Sigmoid colon (tissue), 7 donors: ENCODE data around the gene GSTA1. TPM values are rescaled to one million over a fixed set of nuclear protein-coding genes. Genes with fewer than 3 reads are reported as not detected.
"Not testable (repeated sequence)": the region's sequence is repeated elsewhere in the genome, so short reads cannot be mapped to it uniquely, and the experiment has no call there.

Experiments used
- DNase-seq: peaks from one replicate; pipeline ENCODE4 v3.0.0-alpha.2; 2019
- H3K27ac ChIP-seq, 4 donors: fragments of 200-600 bp; sonication (generic); one replicate each; pipeline ENCODE4 v1.5.1; 2016 to 2019; ENCODE audit warnings: mild to moderate bottlenecking in 1 of 4
- H3K27me3 ChIP-seq, 3 donors: fragments of 200-600 bp; sonication (generic); one replicate each; pipeline ENCODE4 v1.5.1; 2019; ENCODE audit warnings: mild to moderate bottlenecking in 1 of 3
- H3K36me3 ChIP-seq, 4 donors: fragments of 200-600 bp; sonication (generic); one replicate each; pipeline ENCODE4 v1.5.1; 2016 to 2019
- H3K4me1 ChIP-seq, 4 donors: fragments of 200-600 bp; sonication (generic); one replicate each; pipeline ENCODE4 v1.5.1; 2017 to 2019
- H3K4me3 ChIP-seq, 4 donors: fragments of 200-600 bp; sonication (generic); one replicate each; pipeline ENCODE4 v1.5.1; 2017 to 2019; ENCODE audit warnings: mild to moderate bottlenecking in 2 of 4, moderate library complexity in 1 of 4
- H3K9me3 ChIP-seq, 4 donors: fragments of 200-600 bp in 3 of 4; sonication (generic) in 3 of 4; one replicate each; pipeline versions ENCODE4 v1.5.1 to v1.6.1; 2013 to 2019
- EP300 ChIP-seq, 4 donors: sonication (generic); formaldehyde crosslinking; IDR thresholded peaks; one replicate each; pipeline ENCODE4 v1.6.1; 2017; ENCODE audit warnings: antibody characterized with exemption in 4 of 4
- POLR2A ChIP-seq, 2 donors: fragments of 450-650 bp; IDR thresholded peaks; one replicate each; pipeline ENCODE4 v1.6.1; 2016; ENCODE audit warnings: antibody characterized with exemption in 2 of 2, mild to moderate bottlenecking in 2 of 2, moderate library complexity in 2 of 2
- POLR2AphosphoS5 ChIP-seq, 4 donors: sonication (generic); formaldehyde crosslinking; IDR thresholded peaks; one replicate each; pipeline ENCODE4 v1.6.1; 2017; ENCODE audit warnings: antibody characterized with exemption in 4 of 4
- WGBS, 2 donors: extraction: QIAGEN DNeasy Blood & Tissue Kit; methylation state at CpG; one replicate each; pipeline ENCODE4 v1.1.7; 2013; 5-methylcytosine and 5-hydroxymethylcytosine counted together
- intact Hi-C: fragments of 100-400 bp; cut with DNase I; formaldehyde crosslinking; loops from one replicate; pipeline ENCODE4 v1.15.1; 2023
- polyA plus RNA-seq, 3 donors: library from polyadenylated mRNA; stranded (reverse); fragments of 200-250 nt; gene quantifications; one replicate each; pipeline ENCODE4 v1.2.3, GENCODE V29; 2013
- total RNA-seq, 4 donors: library from RNA; depleted of rRNA; stranded (reverse); fragments of >200 nt; gene quantifications; one replicate each; pipeline ENCODE4 v1.1.0, GENCODE V29; 2016
- TF ChIP-seq, protein P1 (sequence below), 4 experiments: fragments of 450-650 bp in 3 of 4; fragments of 200-600 bp in 1 of 4; IDR thresholded peaks; one replicate each; pipeline ENCODE4 v1.5.1; 2016 to 2019; ENCODE audit warnings: antibody characterized with exemption in 4 of 4, mild to moderate bottlenecking in 3 of 4, moderate library complexity in 2 of 4
- donor health status: healthy with polysubstance abuse.
- donor health status: Bipolar disorder and iron deficiency.
- donor health status: healthy.

Gene GSTA1
- total and polyA plus RNA-seq, 7 donors = 0.10 to 19.4 (median 15.6) TPM; not detected in 4

DNA sequence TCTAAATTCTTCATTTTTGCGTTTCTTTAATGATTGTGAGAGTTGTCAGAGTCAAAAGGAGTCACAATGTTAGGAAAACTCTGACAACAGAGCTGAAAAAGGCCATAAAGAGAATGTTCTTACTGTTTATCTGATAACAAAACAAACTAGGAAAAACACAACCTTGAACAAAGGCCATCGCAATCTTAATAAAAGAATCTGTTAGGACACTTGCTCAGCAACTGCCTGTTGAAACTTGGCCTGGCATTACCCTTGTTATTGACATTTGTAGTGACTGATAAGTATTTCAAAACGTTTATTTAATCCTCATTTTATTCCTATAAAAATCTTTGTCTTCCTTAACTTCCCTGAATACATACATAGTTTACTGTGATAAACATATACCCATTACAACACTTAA is 15.7 kb downstream of the GSTA1 start:
- no peak for TF ChIP-seq EP300 (IDR thresholded peaks at IDR 0.05)
- TF ChIP-seq, protein P1, sequence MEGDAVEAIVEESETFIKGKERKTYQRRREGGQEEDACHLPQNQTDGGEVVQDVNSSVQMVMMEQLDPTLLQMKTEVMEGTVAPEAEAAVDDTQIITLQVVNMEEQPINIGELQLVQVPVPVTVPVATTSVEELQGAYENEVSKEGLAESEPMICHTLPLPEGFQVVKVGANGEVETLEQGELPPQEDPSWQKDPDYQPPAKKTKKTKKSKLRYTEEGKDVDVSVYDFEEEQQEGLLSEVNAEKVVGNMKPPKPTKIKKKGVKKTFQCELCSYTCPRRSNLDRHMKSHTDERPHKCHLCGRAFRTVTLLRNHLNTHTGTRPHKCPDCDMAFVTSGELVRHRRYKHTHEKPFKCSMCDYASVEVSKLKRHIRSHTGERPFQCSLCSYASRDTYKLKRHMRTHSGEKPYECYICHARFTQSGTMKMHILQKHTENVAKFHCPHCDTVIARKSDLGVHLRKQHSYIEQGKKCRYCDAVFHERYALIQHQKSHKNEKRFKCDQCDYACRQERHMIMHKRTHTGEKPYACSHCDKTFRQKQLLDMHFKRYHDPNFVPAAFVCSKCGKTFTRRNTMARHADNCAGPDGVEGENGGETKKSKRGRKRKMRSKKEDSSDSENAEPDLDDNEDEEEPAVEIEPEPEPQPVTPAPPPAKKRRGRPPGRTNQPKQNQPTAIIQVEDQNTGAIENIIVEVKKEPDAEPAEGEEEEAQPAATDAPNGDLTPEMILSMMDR (IDR thresholded peaks at IDR 0.05) = no peak
- TF ChIP-seq POLR2AphosphoS5 (IDR thresholded peaks at IDR 0.05) = no peak
- no peak for TF ChIP-seq POLR2A (IDR thresholded peaks at IDR 0.05)
- H3K36me3 ChIP-seq = no peaks in the 10 kb centered on the region
- no peaks in the 10 kb centered on the region for H3K27me3 ChIP-seq
- peaks cover 0 to 3% (median 0%) of the 10 kb centered on the region in 4 donors for H3K9me3 ChIP-seq
- H3K4me1 ChIP-seq = no peaks in the 10 kb centered on the region
- WGBS, 2 donors = 18 to 50% methylated on average over 3 of the region's 3 CpGs
- no peak overlapping the region for H3K27ac ChIP-seq
- H3K4me3 ChIP-seq = no peak overlapping the region
- intact Hi-C loops = loop anchor here (2.0 kb wide), 1 partner anchor 39 kb away; no protein-coding TSS in a partner anchor
- DNase-seq = no peak

GRCh38 chr6:52786249-52786956 is 17.2 kb downstream of the GSTA1 start:
- WGBS, 2 donors = 92 to 96% methylated on average over 24 of the region's 24 CpGs
- TF ChIP-seq POLR2A (IDR thresholded peaks at IDR 0.05) (no peak), POLR2AphosphoS5 (IDR thresholded peaks at IDR 0.05) (no peak), EP300 (IDR thresholded peaks at IDR 0.05) (no peak)
- TF ChIP-seq, protein P1 (IDR thresholded peaks at IDR 0.05) = no peak
- H3K4me1 ChIP-seq = no peaks in the 10 kb centered on the region

GRCh38 chr6:52782696-52783274 is 20.8 kb downstream of the GSTA1 start:
- H3K36me3 ChIP-seq, H3K9me3 ChIP-seq, intact Hi-C loops, DNase-seq, H3K4me3 ChIP-seq, H3K4me1 ChIP-seq, H3K27me3 ChIP-seq, H3K27ac ChIP-seq: not testable (repeated sequence)
- WGBS, 2 donors = 6 to 47% methylated on average over 3 of the region's 3 CpGs

More at GRCh38 chr6:52786249-52786956, 17.2 kb downstream of the GSTA1 start:
- Histone ChIP-seq H3K27ac (no peak overlapping the region), H3K4me3 (no peak overlapping the region), H3K9me3 (no peaks in the 10 kb centered on the region), H3K36me3 (no peaks in the 10 kb centered on the region), H3K27me3 (no peaks in the 10 kb centered on the region)
- intact Hi-C loops = loop anchor here (2.0 kb wide), 1 partner anchor 40 kb away; no protein-coding TSS in a partner anchor
- no peak for DNase-seq

GRCh38 chr6:52782209-52782608 is 21.4 kb downstream of the GSTA1 start:
- DNase-seq, H3K27ac ChIP-seq, H3K27me3 ChIP-seq, H3K36me3 ChIP-seq, H3K4me1 ChIP-seq, intact Hi-C loops, H3K4me3 ChIP-seq, H3K9me3 ChIP-seq: not testable (repeated sequence)

GRCh38 chr6:52779237-52779636 is 24.4 kb downstream of the GSTA1 start:
- Histone ChIP-seq H3K4me1 (no peaks in the 10 kb centered on the region), H3K36me3 (no peaks in the 10 kb centered on the region), H3K27me3 (no peaks in the 10 kb centered on the region), H3K4me3 (no peak overlapping the region), H3K27ac (no peak overlapping the region), H3K9me3 (no peaks in the 10 kb centered on the region)
- no peak for DNase-seq
- intact Hi-C loops = no loop called here
- WGBS, 2 donors = 51 to 66% methylated on average over 1 of the region's 1 CpG
- no peak for TF ChIP-seq EP300 (IDR thresholded peaks at IDR 0.05)
- no peak for TF ChIP-seq POLR2AphosphoS5 (IDR thresholded peaks at IDR 0.05)
- TF ChIP-seq POLR2A (IDR thresholded peaks at IDR 0.05) = no peak
- TF ChIP-seq, protein P1 (IDR thresholded peaks at IDR 0.05) = no peak

DNA sequence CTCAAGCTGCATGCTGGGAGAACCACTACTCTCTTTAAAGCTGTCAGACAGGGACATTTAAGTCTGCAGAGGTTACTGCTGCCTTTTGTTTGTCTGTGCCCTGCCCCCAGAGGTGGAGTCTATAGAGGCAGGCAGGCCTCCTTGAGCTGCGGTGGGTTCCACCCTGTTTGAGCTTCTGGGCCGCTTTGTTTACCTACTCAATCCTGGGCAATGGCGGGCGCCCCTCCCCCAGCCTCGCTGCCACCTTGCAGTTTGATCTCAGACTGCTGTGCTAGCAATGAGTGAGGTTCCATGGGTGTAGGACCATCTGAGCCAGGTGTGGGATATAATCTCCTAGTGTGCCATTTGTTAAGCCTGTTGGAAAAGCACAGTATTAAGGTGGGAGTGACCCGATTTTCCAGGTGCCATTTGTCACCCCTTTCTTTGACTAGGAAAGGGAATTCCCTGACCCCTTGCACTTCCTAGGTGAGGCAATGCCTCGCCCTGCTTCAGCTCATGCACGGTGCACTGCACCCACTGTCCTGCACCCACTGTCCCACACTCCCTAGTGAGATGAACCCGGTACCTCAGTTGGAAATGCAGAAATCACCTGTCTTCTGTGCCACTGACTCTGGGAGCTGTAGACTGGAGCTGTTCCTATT is 26.8 kb downstream of the GSTA1 start:
- H3K9me3 ChIP-seq, H3K27ac ChIP-seq, H3K4me1 ChIP-seq, H3K27me3 ChIP-seq, intact Hi-C loops, H3K4me3 ChIP-seq, H3K36me3 ChIP-seq, DNase-seq: not testable (repeated sequence)
- 64 to 91% methylated on average over 9 of the region's 9 CpGs for WGBS, 2 donors

GRCh38 chr6:52769399-52769798 is 34.2 kb downstream of the GSTA1 start:
- H3K27ac ChIP-seq, H3K9me3 ChIP-seq, H3K4me1 ChIP-seq, H3K27me3 ChIP-seq, DNase-seq, H3K4me3 ChIP-seq, H3K36me3 ChIP-seq, intact Hi-C loops: not testable (repeated sequence)
- 85 to 89% methylated on average over 4 of the region's 4 CpGs for WGBS, 2 donors

GRCh38 chr6:52767658-52768057 is 36.0 kb downstream of the GSTA1 start:
- H3K4me1 ChIP-seq, H3K4me3 ChIP-seq, H3K27me3 ChIP-seq, H3K9me3 ChIP-seq, intact Hi-C loops, DNase-seq, H3K27ac ChIP-seq, H3K36me3 ChIP-seq: not testable (repeated sequence)

DNA sequence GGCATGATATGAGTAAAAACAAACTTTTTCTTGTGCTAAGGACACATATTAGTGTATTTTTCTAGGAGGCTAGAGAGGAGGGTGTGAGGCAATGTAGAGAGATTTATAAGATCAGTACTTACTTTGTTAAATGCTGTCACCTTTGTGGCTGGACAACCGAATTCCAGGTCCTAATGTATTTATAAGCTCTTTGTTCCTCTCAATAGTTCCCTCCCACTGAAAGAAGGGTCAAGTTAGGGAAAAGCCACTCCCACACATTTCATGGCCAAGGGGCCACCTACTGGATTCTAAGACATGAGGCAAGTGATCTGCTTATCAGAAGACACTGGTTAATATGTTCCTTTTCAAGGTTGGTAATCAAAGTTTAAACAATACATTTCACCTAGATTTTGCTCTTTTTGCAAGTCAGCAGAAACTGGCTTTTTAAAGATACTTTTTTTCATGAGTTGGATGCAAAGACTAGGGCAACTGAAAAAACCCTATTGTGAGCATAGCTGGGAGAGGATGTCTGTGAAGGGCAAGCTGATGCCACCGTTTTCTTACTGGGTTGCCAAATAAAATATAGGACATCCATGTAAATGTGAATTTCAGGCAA is 40.2 kb downstream of the GSTA1 start, which contains the start of gene GSTA2:
GSTA2 (minus strand) TSS at position 154 of the 595 bp plus-strand sequence. CDS start 5,528 bp downstream, outside the sequence.
- H3K4me1 ChIP-seq, H3K27me3 ChIP-seq, H3K9me3 ChIP-seq, DNase-seq, H3K4me3 ChIP-seq, H3K27ac ChIP-seq, intact Hi-C loops, H3K36me3 ChIP-seq: not testable (repeated sequence)
- WGBS, 2 donors = 15 to 35% methylated on average over 2 of the region's 2 CpGs
